Effector CD8-positive, alpha-beta T cell (primary cell): ENCODE measurements around the gene PATL2.
"Not testable (repeated sequence)": the region's sequence is repeated elsewhere in the genome, so short reads cannot be mapped to it uniquely, and the experiment has no call there.

Source experiments
- DNase-seq: peaks from one replicate; lab custom pipeline; 2025; lab: John Stamatoyannopoulos, UW
- total RNA-seq, 4 experiments: gene quantifications; one replicate each; lab custom pipeline; 2026; lab: John Stamatoyannopoulos, UW

PATL2 gene
- total RNA-seq, result 30.0 to 79.5 (median 38.1) reads per million in 4 experiments

- DNase-seq, result peak; percentile 92
Observed at GRCh38 chr15:44711096-44711742, at the start of gene PATL2, which contains the start of gene B2M. Gene PATL2 (minus strand): TSS chr15:44711323. CDS start chr15:44676490, 34,833 bp downstream. Gene B2M (plus strand): TSS chr15:44711517. CDS start chr15:44711547, 30 bp downstream.

- DNase-seq, result no peak
Observed at GRCh38 chr15:44753345-44753744, 42.2 kb upstream of the PATL2 start.

- not testable (repeated sequence) for DNase-seq
Observed at GRCh38 chr15:44743454-44743853, 32.3 kb upstream of the PATL2 start.

- DNase-seq, result peak; percentile 6
Observed at GRCh38 chr15:44739222-44739847, 28.2 kb upstream of the PATL2 start.

DNA sequence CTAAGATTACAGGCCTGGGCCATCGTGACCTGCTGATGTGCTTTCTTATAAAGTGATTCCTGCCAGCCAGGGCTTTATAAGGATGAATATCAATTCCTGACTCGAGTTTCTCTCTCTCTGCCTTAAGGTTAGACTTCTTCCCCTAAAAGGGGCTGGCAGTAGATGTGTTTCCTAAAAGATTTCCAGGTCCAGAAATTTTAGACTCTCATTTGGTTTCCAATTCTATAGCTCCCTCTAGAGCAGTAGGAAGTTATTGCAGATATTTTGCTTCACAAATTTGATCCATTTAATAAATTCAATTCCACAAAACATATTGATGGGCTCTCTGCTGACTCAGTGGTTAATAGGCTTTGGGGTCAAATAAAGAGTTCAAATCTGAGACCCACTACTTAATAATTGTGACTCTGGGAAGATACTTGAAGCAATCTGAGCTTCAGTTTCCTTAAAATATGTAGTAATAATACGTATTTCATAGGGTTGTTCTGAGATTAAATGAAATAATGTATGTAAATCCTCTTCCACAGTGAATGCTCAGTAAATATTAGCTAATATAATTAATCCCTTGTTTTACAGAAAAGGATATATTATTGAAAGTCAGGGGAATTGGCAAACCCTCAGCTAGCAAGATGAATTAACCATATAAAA, 27.3 kb upstream of the PATL2 start:
- DNase-seq, result no peak

- DNase-seq, result no peak
Observed at GRCh38 chr15:44736181-44736765, 25.1 kb upstream of the PATL2 start, which contains the start of gene TRIM69. Gene TRIM69 (plus strand): TSS chr15:44736528. CDS start chr15:44736705, 177 bp downstream.

DNA sequence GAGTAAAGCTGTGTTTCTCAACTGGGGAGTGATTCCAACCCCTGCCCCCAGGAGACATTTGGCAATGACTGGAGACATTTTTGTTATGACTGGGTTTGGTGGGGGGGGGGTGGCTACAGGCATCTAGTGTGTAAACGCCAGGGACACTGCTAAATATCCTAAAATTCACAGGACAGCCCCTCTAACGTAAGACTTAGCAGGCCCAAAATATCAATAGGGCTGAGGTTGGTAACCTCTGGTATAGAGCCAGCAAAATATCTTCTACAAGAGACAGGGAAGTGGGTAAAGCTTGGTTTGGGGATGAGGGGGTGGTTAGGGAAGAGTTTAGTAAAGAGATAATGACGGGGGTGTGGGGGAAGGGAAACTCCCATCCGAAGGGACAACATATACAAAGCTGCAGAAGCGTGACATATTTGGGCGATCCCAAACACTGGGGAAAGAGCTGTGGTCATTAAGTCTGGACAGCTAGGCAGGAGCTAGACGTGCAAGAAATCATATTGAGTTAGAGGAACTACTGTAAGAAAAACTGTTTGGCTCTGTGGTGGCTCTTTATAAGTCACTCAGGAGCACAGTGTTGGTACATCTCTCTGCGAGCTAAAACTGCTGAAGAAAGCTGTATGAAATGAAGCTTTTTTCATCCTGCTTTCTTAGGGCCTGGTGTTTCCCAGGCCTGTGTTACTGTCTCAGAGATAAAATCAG, 24.5 kb upstream of the PATL2 start:
- peak; percentile 5 for DNase-seq

- no peak for DNase-seq
Observed at GRCh38 chr15:44734839-44735481, 23.8 kb upstream of the PATL2 start.

DNA sequence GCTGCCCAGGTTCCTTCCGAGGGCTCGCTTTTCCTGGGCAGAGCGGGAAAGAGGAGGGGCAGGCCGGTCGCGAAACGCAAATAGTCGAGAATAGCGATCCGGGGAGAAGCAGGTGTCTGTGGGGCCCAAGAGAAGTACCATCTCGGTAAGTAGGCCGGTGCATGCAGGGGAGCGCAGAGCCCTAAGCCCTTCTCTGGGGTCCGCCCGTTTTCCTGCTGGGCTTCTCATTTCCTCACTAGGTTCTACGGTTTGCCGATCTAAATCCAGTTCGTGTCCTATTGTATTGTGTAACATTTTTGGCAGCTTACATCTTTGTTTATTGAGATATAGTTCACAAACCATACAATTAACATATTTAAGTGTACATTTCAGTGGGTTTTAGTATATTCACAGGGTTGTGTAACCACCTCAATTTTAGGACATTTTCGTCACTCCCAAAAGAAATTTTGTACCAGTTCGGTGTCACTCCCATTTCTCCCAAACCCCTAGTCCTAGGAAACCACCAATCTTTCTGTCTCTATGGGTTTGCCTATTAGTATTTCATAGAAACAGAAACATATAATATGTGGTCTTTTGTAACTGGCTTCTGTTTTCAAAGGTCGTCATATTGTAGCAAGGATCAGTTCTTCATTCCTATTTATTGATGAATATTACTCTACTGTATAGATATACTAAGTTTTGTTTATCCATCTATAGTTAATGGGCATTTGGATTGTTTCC, 18.4 kb upstream of the PATL2 start:
- no peak for DNase-seq

DNA sequence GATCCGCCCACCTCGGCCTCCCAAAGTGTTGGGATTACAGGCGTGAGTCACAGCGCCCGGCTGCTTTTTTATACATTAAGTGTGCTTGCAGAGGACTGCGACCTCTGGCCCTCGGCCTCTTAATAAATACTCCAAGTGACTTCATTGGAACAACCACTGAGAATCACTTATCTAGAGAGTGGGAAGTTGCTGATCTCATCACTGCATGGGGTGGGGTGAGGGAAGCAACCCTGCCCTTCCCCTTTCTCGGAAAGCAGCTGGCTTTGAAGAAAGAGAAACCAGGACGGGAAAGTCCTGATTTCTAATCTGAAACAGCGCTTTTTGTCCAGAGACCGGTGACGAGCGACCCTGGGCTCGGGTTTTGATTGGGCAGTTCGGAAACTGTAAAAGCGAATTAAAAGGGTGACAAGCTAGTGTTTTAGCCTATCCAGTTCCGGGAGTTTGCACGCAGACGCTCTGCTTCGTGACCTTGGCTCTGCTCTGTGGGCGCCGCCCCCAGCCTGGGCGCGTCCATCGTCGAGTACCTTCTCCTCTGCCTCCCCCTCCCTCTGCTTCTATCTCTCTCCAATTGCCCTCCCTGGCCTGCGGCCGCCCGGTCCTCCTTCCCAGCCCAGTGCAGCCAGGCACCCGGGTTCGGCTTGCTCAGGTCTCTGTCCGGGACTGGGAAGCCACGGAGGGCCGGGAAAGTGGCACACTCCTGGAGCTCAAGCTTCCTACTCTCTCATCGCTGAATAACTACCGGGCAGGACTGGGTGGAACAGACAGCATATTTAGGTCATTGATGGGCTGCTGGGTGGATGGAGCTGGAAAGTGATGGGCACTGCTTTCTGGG, 17.7 kb upstream of the PATL2 start:
- peak; percentile 93 for DNase-seq

DNA sequence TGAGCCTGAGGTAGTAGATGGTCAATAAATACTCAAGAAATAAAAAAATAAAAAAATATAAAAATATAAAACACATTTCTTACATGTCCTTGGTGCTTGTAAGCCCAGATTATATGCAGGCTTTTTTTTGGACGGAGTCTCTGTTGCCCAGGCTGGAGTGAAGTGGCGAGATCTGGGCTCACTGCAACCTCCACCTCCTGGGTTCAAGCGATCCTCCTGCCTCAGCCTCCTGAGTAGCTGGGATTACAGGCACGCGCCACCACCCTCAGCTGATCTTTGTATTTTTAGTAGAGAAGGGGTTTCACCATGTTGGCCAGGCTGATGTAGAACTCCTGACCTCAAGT, 17.1 kb upstream of the PATL2 start:
- not testable (repeated sequence) for DNase-seq

- DNase-seq, result no peak
Observed at GRCh38 chr15:44727485-44728231, 16.5 kb upstream of the PATL2 start.

DNA sequence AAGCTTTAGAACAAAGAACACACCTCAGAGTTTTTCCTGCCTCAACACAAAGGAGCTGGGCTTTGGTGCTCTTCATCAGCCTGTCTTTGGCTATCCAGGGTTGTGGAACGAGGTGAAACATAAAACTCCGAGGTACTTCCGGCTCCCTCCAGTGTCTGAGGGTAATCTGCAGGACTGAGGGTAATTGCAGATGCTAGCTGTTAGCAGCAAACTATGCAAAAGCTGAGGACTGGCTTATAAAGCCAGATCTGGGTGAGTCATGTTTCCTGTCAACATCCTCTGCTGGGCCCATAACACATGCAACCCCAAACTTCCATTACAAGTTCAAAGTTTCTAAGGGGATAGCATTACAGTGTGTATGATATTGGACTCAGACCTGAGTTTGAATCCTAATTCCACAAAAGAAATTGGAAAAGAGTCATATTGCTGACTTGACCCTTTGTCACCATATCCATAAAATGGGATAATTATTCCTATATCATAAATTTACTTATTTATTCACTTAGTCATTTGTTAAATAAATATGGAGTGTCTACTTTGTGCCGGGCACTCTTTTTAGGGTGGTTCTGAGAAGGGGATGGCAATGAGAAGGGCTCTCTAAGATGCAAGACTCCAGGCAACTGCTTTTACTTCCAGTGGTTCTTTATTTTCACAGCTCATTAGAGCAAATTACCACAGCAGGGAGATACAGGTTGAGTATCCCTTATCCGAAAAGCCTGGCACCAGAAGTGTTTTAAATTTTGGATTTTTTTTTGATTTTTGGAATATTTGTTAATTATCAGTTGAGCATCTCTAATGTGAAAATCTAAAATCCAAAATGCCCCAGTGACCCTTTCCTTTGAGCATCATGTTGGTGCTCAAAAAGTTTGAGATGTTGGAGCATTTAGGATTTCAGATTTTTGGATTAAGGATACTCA, 15.7 kb upstream of the PATL2 start:
- peak; percentile 63 for DNase-seq

GRCh38 chr15:44726136-44726535, 15.0 kb upstream of the PATL2 start:
- no peak for DNase-seq

- DNase-seq, result no peak
Observed at GRCh38 chr15:44722011-44722410, 10.9 kb upstream of the PATL2 start.

DNA sequence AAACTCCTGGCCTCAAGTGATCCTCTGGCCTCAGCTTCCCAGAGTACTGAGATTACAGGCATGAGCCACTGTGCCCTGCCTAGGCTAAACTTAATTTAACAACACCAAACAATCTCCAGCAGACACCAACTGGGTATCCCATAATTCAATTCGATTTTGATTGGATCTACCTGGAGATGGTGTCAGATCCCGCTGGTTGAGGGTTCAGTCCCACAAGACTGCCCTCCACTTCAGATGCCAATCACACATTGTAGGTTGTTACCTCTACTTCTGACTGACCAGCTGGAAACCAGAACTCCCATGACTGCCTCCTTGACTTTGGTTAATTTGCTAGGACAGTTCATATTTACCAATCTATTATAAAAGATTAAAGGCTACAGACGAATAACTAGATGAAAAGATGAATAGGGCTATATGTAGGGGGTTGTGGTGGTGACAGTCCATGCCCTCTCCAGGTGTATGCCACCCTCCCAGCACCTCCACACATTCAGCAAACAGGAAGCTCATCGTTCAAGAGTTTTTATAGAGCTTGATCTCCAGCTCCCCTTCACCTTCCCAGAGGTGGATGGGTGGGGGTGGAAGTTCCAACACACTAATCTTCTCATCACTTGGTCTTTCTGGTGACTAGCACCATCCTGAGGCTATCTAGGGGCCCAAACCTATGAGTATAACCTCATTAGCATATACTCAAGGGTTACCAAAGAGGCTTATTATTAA, 9.5 kb upstream of the PATL2 start:
- no peak for DNase-seq

- DNase-seq, result not testable (repeated sequence)
Observed at GRCh38 chr15:44720000-44720435, 8.9 kb upstream of the PATL2 start.
